Activated CD8-positive, alpha-beta memory T cell treated with anti-CD3 and anti-CD28 coated beads, Interleukin-2, amount 10 ng/mL, durations not matched to agents 7 days and 5 days (primary cell): ENCODE data around the gene TMBIM1. TPM values are rescaled to one million over a fixed set of nuclear protein-coding genes. Genes with fewer than 3 reads are reported as not detected.

Experiments used
- ATAC-seq: fragments of 150-1000 bp; cut with Tn5 transposase; one replicate; pipeline ENCODE4 v1.10.0; 2021; ENCODE audit warnings: moderate library complexity
- CTCF ChIA-PET: fragments of 350-600 bp; sonication (Branson Sonifier 250); formaldehyde crosslinking; loops from one replicate; lab custom pipeline; 2021; ENCODE audit warnings: antibody characterized with exemption; lab: Charles Lee
- DNase-seq: peaks from one replicate; pipeline ENCODE4 v3.0.0-alpha.2; 2020
- H3K27ac Mint-ChIP-seq: one replicate; pipeline ENCODE4 v1.8.0; 2021; ENCODE audit warnings: mild to moderate bottlenecking, mixed read lengths
- H3K27me3 Mint-ChIP-seq: one replicate; pipeline ENCODE4 v1.8.0; 2021; ENCODE audit warnings: mixed read lengths
- H3K36me3 Mint-ChIP-seq: one replicate; pipeline ENCODE4 v1.8.0; 2021; ENCODE audit warnings: mild to moderate bottlenecking, mixed read lengths
- H3K4me1 Mint-ChIP-seq: one replicate; pipeline ENCODE4 v1.8.0; 2021; ENCODE audit warnings: mixed read lengths
- H3K4me3 Mint-ChIP-seq: one replicate; pipeline ENCODE4 v1.8.0; 2021; ENCODE audit warnings: mild to moderate bottlenecking, moderate library complexity, mixed read lengths
- H3K9me3 Mint-ChIP-seq: one replicate; pipeline ENCODE4 v1.8.0; 2022; ENCODE audit warnings: low read depth, mixed read lengths
- total RNA-seq, 2 experiments: library from RNA; stranded (reverse); gene quantifications; one replicate each; pipeline ENCODE4 v1.2.3, GENCODE V29; 2021

The TMBIM1 gene, protein sequence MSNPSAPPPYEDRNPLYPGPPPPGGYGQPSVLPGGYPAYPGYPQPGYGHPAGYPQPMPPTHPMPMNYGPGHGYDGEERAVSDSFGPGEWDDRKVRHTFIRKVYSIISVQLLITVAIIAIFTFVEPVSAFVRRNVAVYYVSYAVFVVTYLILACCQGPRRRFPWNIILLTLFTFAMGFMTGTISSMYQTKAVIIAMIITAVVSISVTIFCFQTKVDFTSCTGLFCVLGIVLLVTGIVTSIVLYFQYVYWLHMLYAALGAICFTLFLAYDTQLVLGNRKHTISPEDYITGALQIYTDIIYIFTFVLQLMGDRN
- total RNA-seq: 10 to 100 TPM; 51.5 to 72.4 TPM

- Mint-ChIP-seq H3K27ac (peak within 1 kb of the TSS; percentile 91), H3K27me3 (no peaks in the 10 kb centered on the region), H3K9me3 (no peaks in the 10 kb centered on the region), H3K4me1 (peaks cover 61% of the 10 kb centered on the region), H3K36me3 (no peaks in the 10 kb centered on the region), H3K4me3 (peak within 1 kb of the TSS; percentile 86)
- CTCF ChIA-PET: interaction anchor here (0.6 to 15.3 kb wide), 14 partner anchors 9 to 555 kb away, joined by 3 to 243 read pairs (median 5); partner anchors contain the start of genes AAMP, CATIP, CTDSP1 and CXCR1
- ATAC-seq (peak; percentile 91), DNase-seq (peak; percentile 80)
These were observed at the start of gene TMBIM1 for GRCh38 chr2:218292048-218293014. TSS of gene TMBIM1 (minus strand) at chr2:218292503. CDS start at chr2:218282141, 10,362 bp downstream.

DNA sequence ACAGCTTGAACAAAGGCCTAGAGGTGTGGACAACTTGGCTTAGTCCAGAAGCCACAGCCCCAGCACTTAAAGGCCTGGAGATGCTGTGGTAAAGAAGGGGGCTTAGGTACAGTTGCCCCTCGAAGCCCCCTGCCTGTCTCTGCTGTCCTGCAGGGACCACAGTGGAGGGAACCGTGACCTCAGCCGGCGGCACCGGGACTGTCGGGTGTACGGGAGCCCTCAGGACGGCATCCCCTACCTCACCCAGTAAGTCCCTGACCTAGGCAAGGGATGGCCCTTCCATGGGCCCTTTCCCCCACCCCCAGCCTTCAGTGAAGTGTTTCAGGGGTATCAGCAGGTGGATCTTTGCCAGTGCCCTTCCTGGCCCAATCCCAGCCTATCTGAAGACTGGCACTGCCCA is 49.1 kb upstream of the TMBIM1 start:
- ATAC-seq: no peak
- no peaks in the 10 kb centered on the region for H3K27me3 Mint-ChIP-seq
- CTCF ChIA-PET: no interaction called here
- H3K9me3 Mint-ChIP-seq: no peaks in the 10 kb centered on the region
- no peak overlapping the region for H3K27ac Mint-ChIP-seq
- H3K4me1 Mint-ChIP-seq: no peaks in the 10 kb centered on the region
- no peaks in the 10 kb centered on the region for H3K36me3 Mint-ChIP-seq
- H3K4me3 Mint-ChIP-seq: no peak overlapping the region
- DNase-seq: no peak

- Mint-ChIP-seq H3K27me3 (no peaks in the 10 kb centered on the region), H3K4me1 (no peaks in the 10 kb centered on the region), H3K9me3 (no peaks in the 10 kb centered on the region), H3K36me3 (no peaks in the 10 kb centered on the region), H3K4me3 (no peak overlapping the region), H3K27ac (no peak overlapping the region)
- CTCF ChIA-PET: no interaction called here
- DNase-seq (no peak), ATAC-seq (no peak)
These were observed 48.4 kb upstream of the TMBIM1 start for GRCh38 chr2:218340656-218341055.

DNA sequence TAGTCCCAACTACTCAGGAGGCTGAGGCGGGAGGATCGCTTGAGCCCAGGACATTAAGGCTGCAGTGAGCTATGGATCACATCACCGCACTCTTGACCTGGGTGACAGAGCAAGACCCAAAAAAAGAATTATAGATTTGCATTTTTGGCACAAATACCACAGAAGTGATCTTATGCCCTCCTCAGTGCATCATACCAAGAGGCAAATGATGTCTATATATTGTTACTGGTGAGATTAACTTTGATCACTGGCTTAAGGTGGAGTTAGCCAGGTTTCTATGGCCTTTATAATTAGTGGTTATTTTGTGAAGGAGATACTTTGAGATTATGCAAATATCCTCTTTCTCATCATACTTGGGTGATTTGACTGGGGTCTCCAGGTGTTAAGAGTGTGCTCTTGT is 42.2 kb upstream of the TMBIM1 start:
- no peaks in the 10 kb centered on the region for H3K36me3 Mint-ChIP-seq
- ATAC-seq: no peak
- no peak overlapping the region for H3K27ac Mint-ChIP-seq
- H3K4me3 Mint-ChIP-seq: no peak overlapping the region
- DNase-seq: no peak
- no peaks in the 10 kb centered on the region for H3K27me3 Mint-ChIP-seq
- H3K9me3 Mint-ChIP-seq: no peaks in the 10 kb centered on the region
- CTCF ChIA-PET: interaction anchor here (0.7 kb wide), 1 partner anchor 27 kb away, joined by 4 read pairs; no protein-coding TSS in a partner anchor
- H3K4me1 Mint-ChIP-seq: peaks cover 6% of the 10 kb centered on the region

DNA sequence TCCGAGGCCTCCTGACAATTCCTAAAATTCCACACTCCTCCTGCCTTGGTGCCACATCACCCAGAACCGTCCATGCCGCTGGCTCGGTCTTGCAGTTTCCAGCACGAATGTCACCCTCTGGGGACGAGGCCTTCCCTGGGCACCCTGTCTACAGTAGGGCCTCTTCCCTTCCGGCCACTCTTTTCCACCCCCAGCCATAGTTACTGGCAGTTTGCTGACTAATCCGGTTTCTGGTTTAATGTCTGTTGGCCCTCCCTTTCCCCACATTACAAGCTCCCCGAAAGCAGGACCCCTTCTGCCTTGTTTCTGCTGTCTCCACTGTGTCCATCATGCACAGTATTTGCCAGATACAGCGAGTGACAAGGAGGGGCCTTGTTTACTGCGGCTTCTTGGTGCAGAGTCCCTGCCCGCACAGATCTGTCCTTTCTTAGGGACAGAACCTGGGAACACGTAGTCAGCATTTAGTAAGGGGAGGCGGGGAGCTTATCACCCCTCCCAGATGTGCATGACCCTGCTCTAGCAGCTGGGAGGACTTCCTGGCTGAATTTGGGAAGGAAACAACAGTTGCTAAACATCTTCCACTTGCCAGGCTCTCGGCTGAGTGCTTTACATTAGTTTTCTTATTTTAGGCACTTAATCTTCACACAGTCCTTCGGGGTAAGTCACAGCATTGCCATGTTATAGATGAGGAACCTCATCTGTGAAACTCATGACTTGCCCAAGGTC is 40.8 kb upstream of the TMBIM1 start:
- Mint-ChIP-seq H3K4me1 (peaks cover 9% of the 10 kb centered on the region), H3K9me3 (no peaks in the 10 kb centered on the region), H3K27ac (no peak overlapping the region), H3K4me3 (no peak overlapping the region), H3K36me3 (no peaks in the 10 kb centered on the region), H3K27me3 (no peaks in the 10 kb centered on the region)
- ATAC-seq: no peak
- DNase-seq: no peak
- CTCF ChIA-PET: interaction anchor here (0.9 kb wide), 1 partner anchor 143 kb away, joined by 3 read pairs; no protein-coding TSS in a partner anchor

- no peak overlapping the region for H3K27ac Mint-ChIP-seq
- ATAC-seq (no peak), DNase-seq (no peak)
- peaks cover 9% of the 10 kb centered on the region for H3K4me1 Mint-ChIP-seq
- H3K9me3 Mint-ChIP-seq: no peaks in the 10 kb centered on the region
- no peaks in the 10 kb centered on the region for H3K27me3 Mint-ChIP-seq
- H3K36me3 Mint-ChIP-seq: no peaks in the 10 kb centered on the region
- H3K4me3 Mint-ChIP-seq: no peak overlapping the region
- CTCF ChIA-PET: interaction anchor here (0.9 kb wide), 1 partner anchor 144 kb away, joined by 3 read pairs; no protein-coding TSS in a partner anchor
These were observed 40.0 kb upstream of the TMBIM1 start for GRCh38 chr2:218332288-218332687.

DNA sequence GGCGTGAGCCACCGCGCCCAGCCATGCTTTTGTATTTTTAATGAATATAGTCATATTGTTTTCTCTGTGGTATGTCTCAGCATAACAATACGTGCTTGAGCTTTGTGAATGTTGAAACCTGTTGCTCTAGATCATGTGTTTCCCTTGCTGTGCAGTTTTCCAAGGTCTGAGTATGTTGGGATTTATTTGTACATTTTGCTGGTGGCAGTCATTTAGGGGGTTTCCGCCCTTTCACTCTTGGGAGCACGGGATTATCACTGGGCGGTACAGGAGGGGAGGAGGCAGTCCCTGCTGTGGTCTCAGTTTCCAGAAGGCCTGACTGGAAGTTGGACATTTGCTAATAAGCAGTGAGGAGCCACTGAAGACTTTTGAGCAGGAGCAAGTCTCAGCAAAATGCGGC is 39.4 kb upstream of the TMBIM1 start:
- CTCF ChIA-PET: no interaction called here
- no peaks in the 10 kb centered on the region for H3K9me3 Mint-ChIP-seq

DNA sequence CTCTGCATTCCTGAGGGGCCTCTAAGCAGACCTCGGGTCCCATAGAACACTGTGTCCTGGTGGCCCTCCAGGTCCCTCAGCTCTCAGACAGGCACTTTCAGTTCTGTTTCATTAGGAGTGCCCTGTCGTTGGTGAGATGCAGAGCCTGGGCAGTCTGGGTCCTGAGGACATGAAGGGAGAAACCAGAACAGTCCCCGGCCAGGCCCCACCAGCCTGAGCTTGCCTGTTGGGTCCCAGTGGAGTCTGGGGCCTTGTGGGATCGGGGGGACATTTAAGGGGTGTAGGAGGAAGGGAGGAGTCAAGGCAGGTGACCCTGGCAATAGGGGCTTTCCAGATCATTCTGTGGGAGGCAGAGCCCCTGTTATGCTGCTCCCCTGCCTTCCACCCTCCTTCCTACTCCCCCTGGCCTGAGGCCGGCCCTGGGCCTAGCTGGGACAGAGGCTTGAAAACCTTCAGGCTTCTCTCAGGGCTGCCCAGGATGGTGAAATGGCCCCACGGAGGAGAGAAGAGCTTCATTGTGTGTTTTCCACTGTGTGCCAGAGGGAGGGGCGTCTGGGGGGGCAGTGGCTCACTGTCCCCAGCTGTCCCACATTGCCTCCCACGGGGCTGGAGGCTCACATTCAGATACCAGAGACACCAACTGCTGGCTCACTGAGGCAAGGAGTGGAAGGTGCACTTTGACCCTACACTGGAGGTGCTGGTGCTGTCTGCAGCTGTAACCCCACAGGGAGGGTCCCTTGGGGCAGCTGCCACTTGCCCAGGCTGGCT is 37.7 kb upstream of the TMBIM1 start:
- Mint-ChIP-seq H3K27ac (no peak overlapping the region), H3K4me1 (peaks cover 9% of the 10 kb centered on the region), H3K4me3 (no peak overlapping the region), H3K9me3 (no peaks in the 10 kb centered on the region), H3K36me3 (no peaks in the 10 kb centered on the region), H3K27me3 (peaks cover 3% of the 10 kb centered on the region)
- CTCF ChIA-PET: interaction anchor here (1.3 kb wide), 1 partner anchor 26 kb away, joined by 3 read pairs; the partner anchor contains the start of gene CATIP
- DNase-seq: no peak
- ATAC-seq: peak; percentile 9

More for the DNA sequence above, 39.4 kb upstream of the TMBIM1 start:
- no peak overlapping the region for H3K27ac Mint-ChIP-seq
- no peaks in the 10 kb centered on the region for H3K27me3 Mint-ChIP-seq
- ATAC-seq (no peak), DNase-seq (no peak)
- H3K4me1 Mint-ChIP-seq: peaks cover 9% of the 10 kb centered on the region
- no peak overlapping the region for H3K4me3 Mint-ChIP-seq
- no peaks in the 10 kb centered on the region for H3K36me3 Mint-ChIP-seq

GRCh38 chr2:218329027-218329825 is 36.9 kb upstream of the TMBIM1 start:
- Mint-ChIP-seq H3K36me3 (no peaks in the 10 kb centered on the region), H3K27ac (no peak overlapping the region), H3K4me3 (no peak overlapping the region), H3K27me3 (peaks cover 7% of the 10 kb centered on the region), H3K4me1 (peaks cover 9% of the 10 kb centered on the region), H3K9me3 (no peaks in the 10 kb centered on the region)
- no peak for ATAC-seq
- DNase-seq: no peak
- CTCF ChIA-PET: interaction anchor here (1.3 kb wide), 1 partner anchor 27 kb away, joined by 3 read pairs; the partner anchor contains the start of gene CATIP

GRCh38 chr2:218328294-218328693 is 36.0 kb upstream of the TMBIM1 start:
- H3K4me1 Mint-ChIP-seq: peaks cover 13% of the 10 kb centered on the region
- H3K27me3 Mint-ChIP-seq: peaks cover 15% of the 10 kb centered on the region
- CTCF ChIA-PET: no interaction called here
- ATAC-seq (no peak), DNase-seq (no peak)
- H3K36me3 Mint-ChIP-seq: no peaks in the 10 kb centered on the region
- H3K9me3 Mint-ChIP-seq: no peaks in the 10 kb centered on the region
- no peak overlapping the region for H3K4me3 Mint-ChIP-seq
- no peak overlapping the region for H3K27ac Mint-ChIP-seq

- CTCF ChIA-PET: interaction anchor here (1.7 kb wide), 1 partner anchor 25 kb away, joined by 8 read pairs; no protein-coding TSS in a partner anchor
- Mint-ChIP-seq H3K4me1 (peaks cover 9% of the 10 kb centered on the region), H3K27me3 (peaks cover 16% of the 10 kb centered on the region), H3K4me3 (no peak overlapping the region), H3K36me3 (no peaks in the 10 kb centered on the region), H3K27ac (no peak overlapping the region), H3K9me3 (no peaks in the 10 kb centered on the region)
- ATAC-seq (no peak), DNase-seq (no peak)
These were observed 35.3 kb upstream of the TMBIM1 start for GRCh38 chr2:218327451-218328210.
